Naive thymus-derived CD8-positive, alpha-beta T cell (primary cell): ENCODE results near the gene GIN1. TPM values are rescaled to one million over a fixed set of nuclear protein-coding genes. Genes with fewer than 3 reads are reported as not detected.
A peak's percentile ranks its signal among the peaks of the same experiment; 100 is the strongest.
"Not testable (repeated sequence)": the region's sequence is repeated elsewhere in the genome, so short reads cannot be mapped to it uniquely, and the experiment has no call there.

Experiments
- ATAC-seq, 2 donors: fragments of 150-1000 bp; cut with Tn5 transposase in 1 of 2; sonication (Bioruptor Pico), chemical (Tn5 transposase) in 1 of 2; 1 replicate in 1 of 2; 2 replicates in 1 of 2; pipeline ENCODE4 v1.10.0; 2021; ENCODE audit warnings: mild to moderate bottlenecking in 2 of 2, moderate library complexity in 2 of 2
- POLR2A ChIA-PET: fragments of 350-600 bp; sonication (Branson Sonifier 250); formaldehyde crosslinking; loops from one replicate; lab custom pipeline; 2021; ENCODE audit warnings: antibody characterized with exemption; lab: Charles Lee
- DNase-seq, 10 donors: peaks; one replicate each; pipeline versions ENCODE4 v3.0.0 to v3.0.0-alpha.2; 2020 to 2022
- H3K27ac Mint-ChIP-seq, 10 donors: one replicate each; pipeline ENCODE4 v1.8.0; 2020 to 2022; ENCODE audit warnings: mild to moderate bottlenecking in 10 of 10, mixed read lengths in 10 of 10, moderate library complexity in 4 of 10, inconsistent platforms in 1 of 10
- H3K27me3 Mint-ChIP-seq, 5 donors: one replicate each; pipeline ENCODE4 v1.8.0; 2021 to 2022; ENCODE audit warnings: mixed read lengths in 5 of 5
- H3K36me3 Mint-ChIP-seq, 3 donors: one replicate each; pipeline ENCODE4 v1.8.0; 2020 to 2022; ENCODE audit warnings: mixed read lengths in 3 of 3, mild to moderate bottlenecking in 2 of 3, inconsistent platforms in 1 of 3
- H3K4me1 Mint-ChIP-seq, 4 donors: one replicate each; pipeline ENCODE4 v1.8.0; 2021 to 2022; ENCODE audit warnings: mixed read lengths in 4 of 4
- H3K4me3 Mint-ChIP-seq, 10 donors: one replicate each; pipeline ENCODE4 v1.8.0; 2020 to 2022; ENCODE audit warnings: mild to moderate bottlenecking in 10 of 10, mixed read lengths in 10 of 10, moderate library complexity in 6 of 10, inconsistent platforms in 1 of 10
- H3K9me3 Mint-ChIP-seq, 9 donors: one replicate each; pipeline ENCODE4 v1.8.0; 2020 to 2022; ENCODE audit warnings: mixed read lengths in 9 of 9, mild to moderate bottlenecking in 3 of 9, inconsistent platforms in 1 of 9, moderate library complexity in 1 of 9
- polyA plus RNA-seq, 3 donors: library from polyadenylated mRNA; unstranded; fragments of 300-500 nt; fragmentation: Illumina TruSeq; gene quantifications; one replicate each; pipeline ENCODE4 v1.2.3, GENCODE V29; 2021
- total RNA-seq, 8 experiments: library from RNA in 2 of 8; stranded (reverse) in 2 of 8; gene quantifications; one replicate each; pipeline ENCODE4 v1.2.3 and lab custom pipeline; 2021 to 2026

Gene GIN1
- total and polyA plus RNA-seq, 5 experiments from 2014 or later = 6.5 to 17.4 (median 9.5) TPM

GRCh38 chr5:103060424-103060954 lies 59.4 kb downstream of the GIN1 start:
- H3K27ac Mint-ChIP-seq = no peak overlapping the region

DNA sequence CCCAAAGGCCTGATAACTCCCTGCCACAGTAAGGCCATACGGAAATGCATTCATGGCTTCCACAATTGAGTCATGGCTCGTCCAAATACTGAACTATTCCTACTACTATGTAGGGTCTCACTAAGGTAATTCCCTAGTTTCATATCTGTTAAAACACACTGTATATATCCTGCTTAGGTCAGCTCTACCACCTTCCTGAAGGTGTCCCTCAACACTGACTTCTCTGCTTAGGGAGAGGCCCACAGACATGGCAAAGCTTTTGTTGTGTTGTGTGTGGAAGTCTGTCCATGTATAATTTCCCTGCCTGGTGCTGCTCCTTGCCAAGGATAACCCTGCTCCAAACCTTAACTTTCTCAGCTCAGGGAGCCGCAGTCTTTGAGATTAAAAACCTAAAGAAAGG lies 60.4 kb downstream of the GIN1 start:
- POLR2A ChIA-PET = no interaction called here
- DNase-seq (no peak), ATAC-seq (no peak)
- H3K27ac Mint-ChIP-seq = no peak overlapping the region
- no peaks in the 10 kb centered on the region for H3K4me1 Mint-ChIP-seq
- H3K27me3 Mint-ChIP-seq = peaks cover 0 to 2% (median 0%) of the 10 kb centered on the region in 5 donors
- no peak overlapping the region for H3K4me3 Mint-ChIP-seq
- peaks cover 0 to 2% (median 0%) of the 10 kb centered on the region in 9 donors for H3K9me3 Mint-ChIP-seq
- H3K36me3 Mint-ChIP-seq = no peaks in the 10 kb centered on the region

More at GRCh38 chr5:103060424-103060954, 59.4 kb downstream of the GIN1 start:
- POLR2A ChIA-PET = no interaction called here
- DNase-seq (no peak), ATAC-seq (no peak)
- Mint-ChIP-seq H3K9me3 (peaks cover 0 to 2% (median 0%) of the 10 kb centered on the region in 9 donors), H3K4me1 (no peaks in the 10 kb centered on the region), H3K36me3 (no peaks in the 10 kb centered on the region), H3K27me3 (peaks cover 0 to 2% (median 0%) of the 10 kb centered on the region in 5 donors), H3K4me3 (no peak overlapping the region)

DNA sequence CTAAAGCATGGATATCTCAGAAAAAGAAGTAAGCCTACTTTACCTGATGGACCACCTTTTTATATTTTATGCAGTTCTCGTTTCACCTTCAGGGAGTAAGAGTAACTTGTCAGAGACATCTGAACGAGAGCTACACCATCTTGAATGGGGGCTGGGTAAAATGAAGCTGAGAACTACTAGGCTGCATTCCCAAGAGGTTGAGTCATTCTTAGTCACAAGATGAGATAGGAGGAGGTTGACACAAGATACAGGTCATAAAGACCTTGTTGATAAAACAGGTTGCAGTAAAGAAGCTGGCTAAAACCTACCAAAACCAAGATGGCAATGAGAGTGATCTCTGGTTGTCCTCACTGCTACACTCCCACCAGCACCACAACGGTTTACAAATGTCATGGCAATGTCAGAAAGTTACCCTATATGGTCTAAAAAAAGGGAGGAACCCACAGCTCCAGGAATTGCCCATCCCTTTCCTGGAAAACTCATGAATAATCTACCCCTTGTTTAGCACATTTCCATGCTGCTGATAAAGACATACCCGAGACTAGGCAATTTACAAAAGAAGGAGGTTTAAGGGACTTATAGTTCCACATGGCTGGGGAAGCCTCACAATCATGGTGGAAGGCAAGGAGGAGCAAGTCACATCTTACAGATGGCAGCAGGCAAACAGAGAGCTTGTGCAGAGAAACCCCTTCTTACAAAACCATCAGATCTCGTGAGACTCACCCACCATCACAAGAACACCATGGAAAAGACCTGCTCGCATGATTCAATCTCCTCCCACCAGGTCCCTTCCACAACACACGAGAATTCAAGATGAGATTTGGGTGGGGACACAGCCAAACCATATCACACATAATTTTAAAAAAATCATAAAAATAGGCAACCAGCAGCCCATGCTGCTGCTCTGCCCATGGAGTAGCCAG lies 62.5 kb downstream of the GIN1 start:
- Mint-ChIP-seq H3K36me3 (no peaks in the 10 kb centered on the region), H3K27ac (no peak overlapping the region), H3K9me3 (peaks cover 0 to 2% (median 0%) of the 10 kb centered on the region in 9 donors), H3K4me3 (no peak overlapping the region), H3K4me1 (no peaks in the 10 kb centered on the region), H3K27me3 (no peaks in the 10 kb centered on the region)
- DNase-seq = no peak
- ATAC-seq = no peak
- POLR2A ChIA-PET = no interaction called here

- H3K36me3 Mint-ChIP-seq, POLR2A ChIA-PET, H3K27ac Mint-ChIP-seq, H3K4me3 Mint-ChIP-seq, H3K27me3 Mint-ChIP-seq, DNase-seq, ATAC-seq, H3K9me3 Mint-ChIP-seq, H3K4me1 Mint-ChIP-seq: not testable (repeated sequence)
Measured at GRCh38 chr5:103046706-103047105, 73.2 kb downstream of the GIN1 start.

GRCh38 chr5:103041071-103041676 lies 78.8 kb downstream of the GIN1 start:
- no peaks in the 10 kb centered on the region for H3K9me3 Mint-ChIP-seq
- no peak overlapping the region for H3K27ac Mint-ChIP-seq
- no peak overlapping the region for H3K4me3 Mint-ChIP-seq
- ATAC-seq (no peak), DNase-seq (peak in 3 of 10 donors; percentile 9 to 25 (median 15))
- no peaks in the 10 kb centered on the region for H3K4me1 Mint-ChIP-seq
- POLR2A ChIA-PET = no interaction called here
- peaks cover 0 to 16% (median 4%) of the 10 kb centered on the region in 5 donors for H3K27me3 Mint-ChIP-seq
- H3K36me3 Mint-ChIP-seq = no peaks in the 10 kb centered on the region

GRCh38 chr5:103037673-103038455 lies 82.1 kb downstream of the GIN1 start:
- peaks cover 0 to 16% (median 2%) of the 10 kb centered on the region in 5 donors for H3K27me3 Mint-ChIP-seq
- ATAC-seq = no peak
- no peaks in the 10 kb centered on the region for H3K9me3 Mint-ChIP-seq
- no peak for DNase-seq
- H3K4me3 Mint-ChIP-seq = no peak overlapping the region
- POLR2A ChIA-PET = no interaction called here
- H3K4me1 Mint-ChIP-seq = no peaks in the 10 kb centered on the region
- no peak overlapping the region for H3K27ac Mint-ChIP-seq
- H3K36me3 Mint-ChIP-seq = peaks cover 0 to 2% (median 0%) of the 10 kb centered on the region in 3 donors

DNA sequence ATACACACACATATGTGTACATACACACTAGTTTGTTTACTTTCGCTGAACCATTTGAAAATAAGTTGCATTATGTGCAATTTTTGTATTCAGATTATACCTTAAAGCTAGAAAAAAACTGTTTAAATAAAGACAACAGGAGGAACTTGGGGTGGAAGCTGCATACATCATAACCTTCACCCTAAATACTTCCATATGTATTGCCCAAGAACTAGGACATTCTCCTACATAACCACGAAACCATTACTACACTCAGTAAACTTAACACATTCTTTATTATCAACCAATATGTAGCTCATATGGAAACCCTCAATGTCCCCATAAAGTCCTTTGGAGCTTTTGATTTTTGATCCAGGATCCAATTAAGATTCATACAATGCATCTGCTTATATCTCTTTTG lies 83.3 kb downstream of the GIN1 start:
- ATAC-seq = no peak
- H3K4me3 Mint-ChIP-seq = no peak overlapping the region
- peaks cover 0 to 5% (median 0%) of the 10 kb centered on the region in 3 donors for H3K36me3 Mint-ChIP-seq
- DNase-seq = no peak
- no peak overlapping the region for H3K27ac Mint-ChIP-seq
- H3K4me1 Mint-ChIP-seq = no peaks in the 10 kb centered on the region
- peaks cover 0 to 16% (median 2%) of the 10 kb centered on the region in 5 donors for H3K27me3 Mint-ChIP-seq
- POLR2A ChIA-PET = no interaction called here
- no peaks in the 10 kb centered on the region for H3K9me3 Mint-ChIP-seq

Other genes starting within 250 kb of the GIN1 start
- 10 to 100 TPM; 75.4 to 77.2 TPM for gene PPIP5K2, start 163 bp upstream of the GIN1 start, total RNA-seq
- 10 to 100 TPM; 19.9 to 21.4 (median 20.7) TPM for gene PPIP5K2, start 163 bp upstream of the GIN1 start, polyA plus RNA-seq
- gene MACIR, start 138.6 kb upstream of the GIN1 start, total RNA-seq = 1 to 10 TPM; 1.8 to 2.2 TPM
- 1 to 10 TPM in 1 of 3 donors, under 1 TPM in 2; 0.76 to 1.2 (median 0.82) TPM for gene MACIR, start 138.6 kb upstream of the GIN1 start, polyA plus RNA-seq